Activated CD4-positive, CD25-positive, alpha-beta regulatory T cell treated with anti-CD3 and anti-CD28 coated beads, Interleukin-2, amount 50 U/mL, for 72 hours (primary cell): Measurements from ENCODE around the gene KIAA1217.
"Not testable (repeated sequence)": the region's sequence is repeated elsewhere in the genome, so short reads cannot be mapped to it uniquely, and the experiment has no call there.

Experiments
- DNase-seq: peaks from one replicate; pipeline ENCODE4 v3.0.0; 2021

Gene KIAA1217

DNA sequence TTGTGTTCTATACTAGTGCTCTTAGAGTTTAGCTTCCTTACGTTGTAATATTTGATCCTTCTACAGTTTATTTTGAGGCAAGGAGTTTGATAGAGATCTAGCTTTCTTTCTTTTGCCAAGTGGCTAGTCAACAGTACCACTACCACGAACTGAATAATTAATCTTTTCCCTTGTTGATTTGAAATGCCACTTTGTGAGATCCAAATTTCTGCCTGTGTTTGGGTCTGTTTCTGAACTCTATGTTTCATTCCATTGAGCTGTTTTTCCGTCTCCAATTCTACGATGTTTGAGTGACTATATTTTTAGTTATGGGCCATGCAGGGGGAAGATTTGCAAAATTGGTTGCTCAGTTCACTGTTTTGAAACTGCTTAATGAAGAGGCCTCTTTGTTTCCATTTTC is 134.7 kb downstream of the KIAA1217 start:
- DNase-seq = no peak

DNA sequence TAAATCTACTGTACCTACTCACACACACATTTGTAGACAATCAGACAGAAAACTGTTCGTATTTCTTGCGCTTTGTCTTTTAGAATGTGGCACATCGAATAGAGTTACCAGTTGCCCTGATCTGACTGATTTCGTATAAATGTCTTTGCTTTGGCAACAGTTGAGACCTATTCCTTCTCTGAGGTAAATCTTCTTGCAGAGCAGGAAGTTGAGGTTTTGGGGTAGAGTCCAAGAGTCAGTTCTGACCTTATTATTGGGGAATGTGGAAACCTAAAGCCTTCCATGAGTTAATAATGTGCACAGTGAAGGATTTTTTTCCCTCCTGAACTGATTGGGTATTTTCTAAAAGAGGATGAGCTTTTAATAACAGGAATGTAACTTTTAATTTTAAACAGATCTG is 135.3 kb downstream of the KIAA1217 start:
- DNase-seq = no peak

DNA sequence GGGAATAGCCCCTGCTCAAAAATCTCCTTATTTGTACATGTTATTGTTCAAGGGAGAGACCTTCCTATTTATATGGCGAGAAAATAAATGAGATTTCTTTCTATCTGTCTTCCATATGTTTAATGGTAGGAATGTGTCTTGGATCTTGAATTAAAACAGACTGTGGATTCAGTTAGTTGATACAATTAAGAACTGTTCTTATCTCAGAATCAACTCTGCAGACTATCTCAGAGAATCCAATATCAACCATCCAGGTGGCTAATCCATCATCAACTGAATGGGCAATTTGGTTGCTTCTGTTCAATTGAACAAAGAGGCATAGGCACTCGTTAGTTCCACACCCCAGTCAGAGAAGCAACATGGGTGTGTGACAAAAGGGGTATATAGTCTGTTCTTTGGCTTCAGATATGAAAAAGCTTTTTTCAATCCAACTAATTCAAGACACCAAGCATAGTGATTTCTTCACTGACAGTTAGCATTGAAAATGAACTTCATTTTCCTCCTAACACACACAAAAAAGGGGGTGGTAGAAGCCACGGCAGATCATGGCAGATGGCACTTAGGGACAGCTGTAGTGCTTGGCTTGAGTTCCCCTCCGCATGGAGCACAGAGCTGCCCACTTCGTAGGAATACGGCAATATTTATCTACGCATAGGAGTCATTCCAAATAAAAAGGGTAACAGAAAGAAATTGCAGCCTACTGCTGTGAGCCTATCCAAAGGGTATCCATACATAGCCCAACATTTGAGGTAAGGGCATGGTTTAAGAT is 135.9 kb downstream of the KIAA1217 start:
- DNase-seq = no peak

DNA sequence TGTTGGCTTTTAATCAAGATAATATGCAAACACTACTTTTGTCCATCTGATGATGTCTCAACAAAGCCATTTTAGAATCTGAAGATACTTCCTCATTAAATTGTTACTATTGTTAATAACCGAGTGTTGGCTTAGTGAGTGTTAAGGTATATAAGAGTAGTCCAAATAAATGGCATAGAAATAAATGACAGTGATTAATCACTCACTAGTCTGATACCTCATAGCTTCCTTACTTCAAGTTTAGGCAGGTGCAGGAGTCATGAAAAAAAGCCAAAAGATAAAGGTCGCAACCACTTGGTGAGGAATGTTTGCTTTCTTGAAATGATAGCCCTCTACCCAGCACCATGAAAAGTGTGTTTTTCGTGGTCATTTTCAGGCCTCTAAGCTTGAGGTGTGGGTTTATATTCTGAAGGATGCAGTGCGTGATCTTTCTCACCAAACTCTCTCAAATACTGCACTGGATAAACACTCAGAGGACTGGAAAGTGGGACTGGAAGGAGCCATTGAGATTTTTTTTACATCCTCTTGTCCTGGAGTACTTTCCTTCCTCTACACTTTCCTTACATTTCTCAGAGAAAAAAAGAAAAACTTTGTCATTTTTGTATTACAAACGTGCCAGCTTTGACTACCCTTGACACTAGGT is 138.1 kb downstream of the KIAA1217 start:
- no peak for DNase-seq

DNA sequence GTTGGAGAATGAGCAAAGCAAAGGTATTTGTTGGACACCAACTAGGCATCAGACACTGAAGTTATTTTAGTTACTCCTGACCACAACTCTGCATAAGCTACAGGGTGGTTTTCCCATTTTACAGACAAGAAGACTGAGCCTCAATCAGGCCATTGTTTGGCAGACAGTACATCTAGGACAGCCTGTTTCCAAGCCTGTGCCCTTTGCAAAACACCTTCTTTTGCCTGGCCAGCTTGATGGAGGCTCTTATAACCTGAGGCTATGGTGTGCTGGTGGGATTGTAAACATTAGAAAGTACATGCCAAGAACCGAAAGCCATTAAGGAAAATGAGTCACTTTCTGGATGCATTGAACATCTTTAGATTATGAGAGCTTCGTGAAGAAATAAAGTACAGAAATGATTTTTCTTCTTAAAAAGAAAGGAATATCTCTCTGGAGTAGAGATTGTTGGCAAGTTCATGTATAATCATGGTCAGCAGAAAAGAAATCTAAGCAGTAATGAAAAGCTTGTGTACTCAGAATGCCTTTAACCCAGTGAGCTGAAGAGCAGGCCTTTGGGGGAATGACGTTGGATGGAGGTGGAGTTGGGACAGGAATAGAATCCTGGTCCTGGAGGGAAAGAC is 140.6 kb downstream of the KIAA1217 start:
- no peak for DNase-seq

DNA sequence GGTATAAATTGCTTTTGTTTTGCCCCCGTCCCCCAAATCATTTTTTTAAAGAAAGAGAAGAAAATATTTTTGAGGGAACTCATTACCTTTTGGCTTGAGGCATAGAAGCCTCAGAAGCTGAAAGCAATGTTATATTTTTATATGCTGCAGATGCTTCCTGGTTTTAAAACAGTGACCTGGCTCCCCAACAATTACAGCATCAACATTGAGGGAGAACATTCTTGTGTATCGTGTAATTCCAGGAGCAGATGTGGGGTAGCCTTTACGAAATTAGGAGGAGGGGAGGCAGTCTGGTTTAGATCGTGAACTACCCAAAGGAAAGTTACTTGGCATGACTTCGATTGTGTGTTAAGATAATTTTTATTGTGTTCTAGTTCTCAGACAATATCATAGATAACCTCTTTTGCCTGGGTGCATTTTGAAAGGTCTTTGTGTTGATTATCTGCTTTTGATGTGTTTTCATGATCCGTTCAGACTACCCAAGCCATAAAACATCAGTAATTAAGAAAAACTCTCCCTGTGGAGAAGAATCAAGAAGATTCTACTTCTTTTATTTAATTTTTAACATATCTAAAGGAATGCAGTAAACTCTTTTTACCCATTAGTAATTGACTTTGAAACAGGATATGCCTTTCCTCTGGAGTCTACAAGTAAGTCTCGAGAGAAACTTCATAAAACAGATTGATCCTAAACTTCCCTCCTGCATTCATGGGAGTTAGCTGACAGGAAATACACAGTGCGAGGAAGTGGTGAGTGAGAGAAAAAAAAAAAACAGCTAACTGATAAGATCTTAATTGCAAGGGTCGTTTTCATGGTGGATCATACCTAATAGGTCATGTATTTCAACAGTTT is 141.4 kb downstream of the KIAA1217 start:
- DNase-seq = no peak

DNA sequence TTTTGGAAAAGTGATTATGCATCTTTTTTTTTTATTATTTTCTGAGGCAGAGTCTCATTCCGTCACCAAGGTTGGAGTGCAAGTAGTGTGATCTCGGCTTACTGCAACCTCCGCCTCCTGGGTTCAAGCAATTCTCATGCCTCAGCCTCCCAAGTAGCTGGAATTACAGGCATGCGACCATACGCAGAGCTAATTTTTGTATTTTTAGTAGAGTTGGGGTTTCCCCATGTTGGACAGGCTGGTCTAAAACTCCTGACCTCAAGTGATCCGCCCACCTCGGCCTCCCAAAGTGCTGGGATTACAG is 141.9 kb downstream of the KIAA1217 start:
- DNase-seq = not testable (repeated sequence)

DNA sequence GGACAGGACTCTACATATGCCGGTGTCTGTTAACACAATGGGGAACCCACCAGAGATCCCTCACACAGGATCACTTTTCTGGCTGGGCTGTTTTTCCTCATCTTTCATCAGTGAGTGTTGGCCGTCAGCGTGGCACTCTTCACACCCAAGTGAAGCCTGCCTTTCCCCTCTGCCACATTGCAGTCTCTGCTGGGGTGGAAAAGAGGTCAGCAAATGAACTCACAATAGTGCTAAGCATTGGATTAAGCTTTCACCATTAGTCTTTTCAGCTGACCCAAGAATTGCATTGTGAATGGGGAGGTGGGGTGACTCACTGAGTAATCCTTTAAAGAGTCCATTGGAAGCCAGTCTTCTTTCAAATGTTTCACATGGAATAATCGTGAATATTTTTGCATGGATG is 143.0 kb downstream of the KIAA1217 start:
- DNase-seq = no peak

DNA sequence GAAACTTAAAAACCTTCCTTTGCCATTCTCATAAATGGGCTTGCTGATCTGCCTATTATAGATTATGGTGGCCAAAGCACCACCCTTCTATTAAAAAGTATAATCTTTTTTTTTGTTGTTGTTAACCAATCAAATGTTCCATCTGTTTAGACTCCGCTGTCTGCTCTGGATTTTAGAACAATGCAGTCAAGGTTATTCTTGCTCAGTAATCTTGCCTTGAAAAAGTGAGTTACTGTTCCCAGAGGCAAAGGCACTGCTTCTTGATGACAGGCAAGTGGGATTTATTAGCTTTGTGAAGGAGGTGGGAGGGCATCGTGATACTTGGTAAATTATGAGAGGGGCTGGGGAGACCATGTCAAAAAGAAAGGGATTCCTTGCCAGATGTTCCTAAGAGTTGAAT is 143.5 kb downstream of the KIAA1217 start:
- DNase-seq = no peak

DNA sequence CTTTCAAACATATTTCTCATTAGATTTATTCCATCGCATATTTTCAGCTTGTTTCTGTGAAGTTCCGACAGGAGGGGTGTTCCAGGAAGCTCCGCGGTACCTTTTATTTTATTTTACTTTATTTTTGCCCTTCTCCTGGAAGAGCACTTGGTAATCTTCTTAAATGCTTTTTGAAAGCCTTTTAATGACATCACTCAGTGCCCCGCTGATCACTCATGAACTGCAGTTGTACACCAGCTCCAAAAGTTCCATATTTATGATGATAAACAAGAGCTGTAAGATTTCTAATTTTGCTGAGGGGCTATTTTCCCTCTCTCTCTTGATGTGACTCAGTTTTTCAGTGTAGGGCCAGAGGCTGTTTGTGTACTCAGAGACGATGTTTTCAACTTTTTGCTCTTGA is 144.4 kb downstream of the KIAA1217 start:
- DNase-seq = no peak

DNA sequence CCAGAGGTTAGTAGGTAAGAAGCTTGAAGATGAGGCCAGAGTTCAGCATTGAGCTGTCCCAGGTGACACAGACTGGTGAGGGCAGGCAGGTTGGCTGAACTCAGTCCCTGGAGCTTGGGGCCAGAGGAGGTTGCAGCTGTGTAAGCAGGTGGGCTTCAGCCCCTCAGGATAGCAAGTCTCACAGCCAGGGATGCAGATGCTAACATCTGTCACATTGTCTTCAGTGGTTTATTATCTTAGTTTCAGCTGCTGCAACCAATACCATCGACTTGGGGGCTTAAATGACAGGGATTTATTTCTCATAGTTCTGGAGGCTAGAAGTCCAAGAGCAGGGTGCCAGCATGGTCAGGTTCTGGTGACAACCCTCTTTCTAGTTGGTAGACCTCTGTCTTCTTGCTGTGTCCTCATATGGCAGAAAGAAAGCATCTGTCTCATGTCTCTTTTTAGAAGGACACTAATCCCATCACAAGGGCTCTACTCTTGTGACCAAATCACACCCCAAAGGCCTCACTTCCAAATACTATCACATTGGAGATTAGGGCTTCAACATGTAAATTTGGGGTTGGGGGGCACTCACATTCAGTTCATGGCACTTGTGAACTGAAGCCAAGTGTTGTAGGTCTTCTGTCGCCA is 146.2 kb downstream of the KIAA1217 start:
- no peak for DNase-seq

DNA sequence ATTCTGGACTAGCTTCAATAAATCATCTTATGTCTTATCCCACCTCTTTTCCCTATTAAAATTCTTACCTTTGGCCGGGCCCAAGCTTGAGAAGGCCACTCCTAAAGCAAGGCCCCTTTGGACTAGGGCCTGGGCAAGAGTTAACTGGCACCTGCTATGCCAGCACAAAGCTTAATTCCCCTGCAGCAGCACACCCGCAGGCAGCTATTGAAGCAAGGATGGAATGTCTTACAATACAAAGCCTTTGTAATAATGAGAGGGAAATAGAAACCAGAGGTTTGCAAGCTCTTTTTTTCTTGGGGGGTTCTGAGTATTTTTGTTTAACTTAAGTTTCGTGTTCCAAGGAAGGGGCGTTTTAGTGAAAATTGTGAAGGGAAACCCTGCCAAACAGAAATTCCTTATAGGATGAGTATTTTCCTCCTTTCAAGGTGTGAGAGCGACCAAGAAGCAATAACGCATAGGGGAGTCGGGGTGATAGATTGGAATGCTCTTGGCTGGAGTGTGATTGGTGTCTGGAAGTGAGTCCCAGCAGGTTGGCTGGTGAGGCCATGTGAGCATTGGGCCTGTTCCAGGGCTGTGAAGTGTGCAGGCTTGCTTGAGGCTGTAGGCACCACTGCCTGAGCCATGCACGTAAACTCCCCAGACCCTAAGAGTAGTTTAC is 148.5 kb downstream of the KIAA1217 start:
- no peak for DNase-seq

DNA sequence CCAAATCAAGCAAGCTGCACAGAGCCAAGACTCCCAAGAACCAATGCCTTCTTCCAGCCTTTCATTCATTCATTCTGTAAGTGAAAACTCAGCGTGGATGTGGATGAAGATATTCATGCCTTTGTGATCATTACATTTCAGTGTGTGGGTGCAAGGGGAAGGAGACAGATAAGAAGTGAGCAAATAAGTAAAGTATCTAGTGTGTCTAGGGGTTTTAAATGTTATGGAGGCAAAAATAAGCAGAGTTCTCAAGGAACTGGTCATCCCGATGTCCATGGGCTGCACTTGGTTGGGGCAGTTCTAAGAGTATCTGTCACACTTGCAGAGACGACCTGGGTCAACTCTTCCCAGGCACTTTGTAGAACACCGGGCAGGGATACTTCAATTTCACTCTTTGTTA is 149.1 kb downstream of the KIAA1217 start:
- DNase-seq = no peak

DNA sequence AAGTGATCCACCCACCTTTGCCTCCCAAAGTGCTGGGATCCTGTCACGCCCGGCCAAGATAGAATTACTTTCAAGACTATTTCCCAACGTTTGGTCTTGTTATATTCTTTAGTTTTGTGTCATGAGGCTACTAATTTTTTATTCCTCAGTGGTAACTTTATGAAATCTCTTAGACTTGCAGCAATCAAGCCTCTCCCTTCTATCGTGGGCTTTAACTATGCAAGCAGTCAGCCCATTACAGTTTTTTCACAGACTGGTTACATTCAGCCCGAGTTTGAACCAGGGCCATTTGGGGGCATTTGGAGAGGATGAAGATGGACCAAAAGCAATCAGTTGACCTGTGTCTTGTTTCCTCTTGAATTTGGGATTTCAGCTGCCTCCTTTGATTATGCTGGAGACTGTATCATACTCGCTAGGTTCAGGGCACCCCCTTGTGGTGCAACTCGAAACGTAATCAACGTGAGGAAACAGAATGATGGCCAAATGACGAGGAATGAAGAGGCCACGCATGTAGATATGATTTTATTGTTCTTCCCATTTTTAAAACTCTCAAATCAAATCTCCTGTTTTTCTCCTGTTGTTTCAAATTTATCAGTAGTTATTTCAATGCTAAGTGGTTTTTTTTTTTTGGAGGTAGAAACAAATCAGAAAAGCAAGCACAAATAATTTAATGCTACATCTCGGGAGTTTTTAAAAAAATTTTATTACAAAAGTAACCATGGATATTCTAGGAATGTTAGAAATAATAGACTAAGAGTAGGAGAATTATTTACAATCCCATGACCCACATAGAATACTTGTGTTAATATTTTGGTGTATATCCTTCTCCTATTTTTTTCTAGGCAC is 151.6 kb downstream of the KIAA1217 start:
- no peak for DNase-seq

DNA sequence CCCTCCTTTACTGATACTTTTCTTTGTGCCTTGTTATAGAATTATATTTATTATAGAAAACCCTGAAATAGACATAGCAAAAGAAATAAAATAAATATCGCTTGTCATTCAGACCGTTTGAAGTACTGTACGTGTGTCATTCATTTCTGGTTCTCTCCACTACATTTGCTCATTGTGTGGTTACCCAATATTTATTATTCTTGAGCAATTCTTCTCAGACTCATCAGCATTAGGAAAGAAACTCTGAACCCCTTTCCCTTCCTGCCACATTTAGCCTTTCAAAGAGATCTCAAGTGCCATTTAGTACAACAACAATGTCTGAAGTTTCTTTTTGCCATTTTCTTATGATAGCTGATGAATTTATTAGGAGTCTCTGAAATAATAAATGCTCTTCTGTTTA is 154.1 kb downstream of the KIAA1217 start:
- DNase-seq = no peak

DNA sequence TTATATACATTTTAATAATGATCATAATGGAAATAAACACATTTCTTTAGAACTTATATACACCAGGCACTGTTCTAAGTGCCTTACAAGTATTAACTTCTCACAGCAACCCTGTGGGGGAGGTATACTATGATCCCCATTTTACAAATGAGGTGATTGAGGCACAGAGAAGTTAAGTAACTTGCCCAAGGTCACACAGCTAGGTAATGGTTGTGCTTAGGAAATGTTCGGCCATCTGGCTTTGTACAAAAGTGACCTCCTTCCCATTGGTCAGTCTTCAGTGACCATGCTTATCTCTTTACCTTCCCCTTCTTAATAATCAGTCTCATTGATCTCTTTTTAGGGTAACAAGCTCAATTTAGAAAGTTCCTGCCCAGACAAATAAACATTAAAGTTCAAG is 158.8 kb downstream of the KIAA1217 start:
- no peak for DNase-seq

DNA sequence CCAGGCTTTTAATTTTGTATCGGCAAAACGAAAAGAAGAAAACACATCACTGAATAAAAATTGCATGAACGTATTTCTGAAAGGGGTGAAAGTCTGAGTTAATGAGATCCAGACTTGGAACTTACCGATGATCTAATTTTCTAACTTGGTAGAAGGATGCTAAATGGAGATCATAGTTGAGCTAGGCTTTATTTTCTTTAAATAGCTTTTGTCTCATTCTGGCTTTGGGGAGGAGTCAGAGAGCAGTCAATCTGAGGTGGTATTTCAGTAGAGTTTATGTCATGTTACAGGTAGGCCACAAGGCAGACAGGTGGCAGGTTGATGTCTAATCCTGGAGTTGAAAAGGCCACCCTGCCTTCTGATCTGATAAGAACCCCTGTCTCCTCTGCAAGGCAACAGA is 161.9 kb downstream of the KIAA1217 start:
- no peak for DNase-seq

DNA sequence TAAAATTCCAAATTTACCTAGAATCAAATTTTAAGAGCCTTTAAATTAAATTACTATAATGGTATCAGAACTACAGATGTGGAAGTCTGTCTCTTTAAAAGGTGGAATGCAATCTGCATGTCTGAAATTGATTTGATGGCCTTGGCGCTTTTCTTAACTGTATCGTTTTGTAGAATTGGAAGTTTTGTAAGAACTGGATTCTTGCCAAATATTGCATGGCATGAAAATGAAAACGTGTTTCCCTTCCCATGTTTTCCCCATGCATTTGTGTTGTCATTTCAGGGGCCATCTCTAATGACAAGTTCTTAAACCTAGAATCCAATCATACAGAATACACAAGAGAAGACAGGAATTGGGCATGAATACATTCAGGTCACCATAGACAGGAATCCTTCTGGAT is 162.5 kb downstream of the KIAA1217 start:
- no peak for DNase-seq

DNA sequence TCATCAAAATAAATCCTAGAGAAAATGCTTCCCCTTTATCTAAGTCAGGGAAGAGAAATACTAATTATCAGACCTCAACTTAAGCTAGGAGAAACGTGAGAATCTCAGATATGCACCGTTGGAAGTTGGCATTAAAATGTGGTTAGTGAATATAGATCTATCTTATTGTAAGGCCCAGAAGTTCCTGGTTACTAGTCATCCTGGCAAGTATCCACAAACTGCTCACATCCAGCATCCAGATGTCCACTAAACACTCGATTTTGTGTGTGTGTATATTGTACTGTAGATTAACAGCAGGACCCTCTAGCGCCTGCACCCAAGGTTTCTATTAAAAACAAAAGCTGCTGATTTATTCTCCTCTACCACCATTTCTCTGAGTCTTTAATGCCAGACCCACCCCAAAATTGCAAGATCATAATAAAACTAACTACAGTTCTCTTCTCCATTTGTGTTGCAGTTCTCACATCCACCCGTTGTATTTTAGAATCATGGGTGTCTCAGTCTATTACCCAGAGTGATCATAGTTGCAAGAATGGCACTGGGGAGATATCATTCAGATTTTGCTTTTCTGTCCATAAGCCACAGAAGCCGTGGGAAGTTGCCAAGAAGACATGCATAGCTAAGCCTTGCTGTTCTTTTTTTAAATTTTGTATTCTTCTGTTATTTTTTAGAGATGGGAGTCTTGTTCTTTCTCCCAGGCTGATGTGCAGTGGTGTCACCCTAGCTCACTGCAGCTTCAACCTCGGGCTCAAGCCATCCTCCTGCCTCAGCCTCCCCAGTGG is 165.4 kb downstream of the KIAA1217 start:
- DNase-seq = no peak

DNA sequence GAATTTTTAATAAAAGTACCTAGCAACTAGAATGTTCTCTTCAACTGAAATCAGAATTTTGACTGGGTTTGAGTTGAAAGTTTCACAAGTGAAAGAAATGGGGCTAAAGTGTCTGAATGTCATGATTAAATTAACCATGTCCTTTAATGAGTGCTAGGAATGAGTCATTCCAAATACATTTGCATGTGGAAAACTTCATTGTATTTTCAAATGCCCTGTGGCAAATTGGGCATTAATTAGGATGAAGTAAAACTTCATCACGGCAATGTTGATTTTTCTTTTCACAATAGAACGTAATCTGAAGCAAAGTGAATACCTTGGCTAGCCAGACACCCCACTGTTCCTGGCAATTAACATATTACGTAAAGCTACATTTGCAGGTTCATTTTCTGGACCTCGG is 166.6 kb downstream of the KIAA1217 start:
- no peak for DNase-seq

DNA sequence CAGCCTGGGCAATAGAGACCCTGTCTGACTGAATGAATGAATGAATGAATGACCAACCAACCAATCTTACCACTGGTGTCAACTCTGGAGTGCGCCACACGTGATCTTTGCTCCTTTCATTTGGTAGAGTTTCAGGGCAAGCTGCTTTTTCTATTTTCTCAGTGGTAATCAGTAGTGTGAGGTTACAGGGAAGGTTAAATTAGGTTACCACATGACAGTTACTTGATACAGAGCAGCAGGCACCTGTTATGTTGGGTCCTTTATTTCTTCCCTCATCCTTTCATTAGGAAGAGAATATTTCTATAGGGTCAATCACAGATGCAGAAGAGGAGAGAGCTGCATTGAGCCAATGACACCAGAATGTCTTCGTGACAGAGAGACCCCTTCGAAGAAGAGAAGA is 167.8 kb downstream of the KIAA1217 start:
- DNase-seq = no peak
